ENCODE data around the gene PROX1. TPM values are rescaled to one million over a fixed set of nuclear protein-coding genes. Genes with fewer than 3 reads are reported as not detected.

Gene PROX1
- total and polyA plus RNA-seq, 8 donors, result 0.23 to 6.1 (median 2.7) TPM

GRCh38 chr1:213999732-214000131 lies 12.0 kb downstream of the PROX1 start:
- Histone ChIP-seq H3K4me3 (no peak overlapping the region), H3K27me3 (peaks cover 0 to 15% (median 0%) of the 10 kb centered on the region in 3 donors), H3K4me1 (peaks cover 0 to 5% (median 0%) of the 10 kb centered on the region in 4 donors), H3K27ac (no peak overlapping the region), H3K36me3 (no peaks in the 10 kb centered on the region), H3K9me3 (no peaks in the 10 kb centered on the region)
- DNase-seq, result no peak
- WGBS, 5 donors, result 92 to 95% (median 94%) methylated on average over 2 of the region's 2 CpGs
- intact Hi-C loops (cut with DNase I; ENCODE audit: low total_unique reads), result no loop called here
- no peak for TF ChIP-seq POLR2AphosphoS5 (IDR thresholded peaks at IDR 0.05)
- TF ChIP-seq CTCF (IDR thresholded peaks at IDR 0.05), result no peak
- no peak for TF ChIP-seq POLR2A (IDR thresholded peaks at IDR 0.05)

- H3K27me3 ChIP-seq, result peaks cover 0 to 7% (median 0%) of the 10 kb centered on the region in 3 donors
- no peaks in the 10 kb centered on the region for H3K9me3 ChIP-seq
- no peak overlapping the region for H3K27ac ChIP-seq
- no peak overlapping the region for H3K4me3 ChIP-seq
- WGBS, 5 donors, result 48 to 61% (median 57%) methylated on average over 6 of the region's 6 CpGs
- H3K36me3 ChIP-seq, result no peaks in the 10 kb centered on the region
- H3K4me1 ChIP-seq, result peaks cover 0 to 5% (median 0%) of the 10 kb centered on the region in 4 donors
- intact Hi-C loops (cut with DNase I; ENCODE audit: low total_unique reads), result no loop called here
- peak in 1 of 2 donors; percentile 19 for DNase-seq
- TF ChIP-seq POLR2A (IDR thresholded peaks at IDR 0.05) (no peak), CTCF (IDR thresholded peaks at IDR 0.05) (no peak), EP300 (IDR thresholded peaks at IDR 0.05) (no peak), POLR2AphosphoS5 (IDR thresholded peaks at IDR 0.05) (no peak)
Observed at GRCh38 chr1:214002060-214002459, 14.3 kb downstream of the PROX1 start.

GRCh38 chr1:214002472-214002871 lies 14.7 kb downstream of the PROX1 start:
- Histone ChIP-seq H3K36me3 (no peaks in the 10 kb centered on the region), H3K4me3 (no peak overlapping the region), H3K9me3 (no peaks in the 10 kb centered on the region), H3K27me3 (peaks cover 0 to 5% (median 0%) of the 10 kb centered on the region in 3 donors), H3K4me1 (peaks cover 0 to 5% (median 0%) of the 10 kb centered on the region in 4 donors), H3K27ac (no peak overlapping the region)
- intact Hi-C loops (cut with DNase I; ENCODE audit: low total_unique reads), result no loop called here
- peak in 1 of 2 donors; percentile 85 for DNase-seq
- TF ChIP-seq CTCF (IDR thresholded peaks at IDR 0.05) (no peak), EP300 (IDR thresholded peaks at IDR 0.05) (no peak), POLR2AphosphoS5 (IDR thresholded peaks at IDR 0.05) (peak in 2 of 3 donors; percentile 37 to 53), POLR2A (IDR thresholded peaks at IDR 0.05) (no peak)
- WGBS, 5 donors, result 10 to 18% (median 15%) methylated on average over 3 of the region's 3 CpGs

- Histone ChIP-seq H3K27ac (no peak overlapping the region), H3K27me3 (no peaks in the 10 kb centered on the region), H3K4me3 (no peak overlapping the region), H3K9me3 (no peaks in the 10 kb centered on the region), H3K36me3 (no peaks in the 10 kb centered on the region), H3K4me1 (peaks cover 0 to 5% (median 0%) of the 10 kb centered on the region in 4 donors)
- intact Hi-C loops (cut with DNase I; ENCODE audit: low total_unique reads), result no loop called here
- 47 to 59% (median 48%) methylated on average over 3 of the region's 3 CpGs for WGBS, 5 donors
- no peak for DNase-seq
- TF ChIP-seq POLR2A (IDR thresholded peaks at IDR 0.05) (no peak), POLR2AphosphoS5 (IDR thresholded peaks at IDR 0.05) (no peak), EP300 (IDR thresholded peaks at IDR 0.05) (no peak), CTCF (IDR thresholded peaks at IDR 0.05) (no peak)
Observed at GRCh38 chr1:214003233-214003632, 15.5 kb downstream of the PROX1 start.
